NT2/D1 (cell line): ENCODE results near the gene TM4SF1.

Experiments
- DNase-seq: peaks from one replicate; pipeline ENCODE4 v3.0.0-alpha.2; 2011; ENCODE audit warnings: low read depth, low spot score
- H3K27me3 ChIP-seq: 2 replicates; pipeline ENCODE4 v1.6.0; 2011; ENCODE audit warnings: mild to moderate bottlenecking; ENCODE audit not compliant: insufficient read length, insufficient read depth
- H3K36me3 ChIP-seq: 2 replicates; pipeline ENCODE4 v1.6.1; 2011; ENCODE audit warnings: mild to moderate bottlenecking, low read length, mixed read lengths; ENCODE audit not compliant: insufficient read depth, insufficient read length
- H3K4me1 ChIP-seq: 2 replicates; pipeline ENCODE4 v1.5.1; 2011; ENCODE audit not compliant: insufficient read depth, insufficient read length
- H3K4me3 ChIP-seq: 2 replicates; pipeline ENCODE4 v1.5.1; 2011; ENCODE audit warnings: low read depth; ENCODE audit not compliant: insufficient read length
- H3K9ac ChIP-seq: 2 replicates; pipeline ENCODE4 v1.6.0; 2011; ENCODE audit warnings: low read depth; ENCODE audit not compliant: insufficient read length
- H3K9me3 ChIP-seq: 2 replicates; pipeline ENCODE4 v1.5.1; 2011; ENCODE audit warnings: mild to moderate bottlenecking, low read length; ENCODE audit not compliant: insufficient read depth
- SUZ12 ChIP-seq: IDR thresholded peaks from 2 replicates; pipeline ENCODE4 v1.6.1; 2011; ENCODE audit not compliant: insufficient read length, insufficient read depth; ENCODE audit errors: extremely low read depth
- YY1 ChIP-seq: IDR thresholded peaks from 2 replicates; pipeline ENCODE4 v1.6.1; 2011; ENCODE audit not compliant: insufficient read length, insufficient read depth
- ZNF274 ChIP-seq: IDR thresholded peaks from 2 replicates; pipeline ENCODE4 v1.6.1; 2011; ENCODE audit warnings: mild to moderate bottlenecking, low read depth, low read length

The TM4SF1 gene

DNA sequence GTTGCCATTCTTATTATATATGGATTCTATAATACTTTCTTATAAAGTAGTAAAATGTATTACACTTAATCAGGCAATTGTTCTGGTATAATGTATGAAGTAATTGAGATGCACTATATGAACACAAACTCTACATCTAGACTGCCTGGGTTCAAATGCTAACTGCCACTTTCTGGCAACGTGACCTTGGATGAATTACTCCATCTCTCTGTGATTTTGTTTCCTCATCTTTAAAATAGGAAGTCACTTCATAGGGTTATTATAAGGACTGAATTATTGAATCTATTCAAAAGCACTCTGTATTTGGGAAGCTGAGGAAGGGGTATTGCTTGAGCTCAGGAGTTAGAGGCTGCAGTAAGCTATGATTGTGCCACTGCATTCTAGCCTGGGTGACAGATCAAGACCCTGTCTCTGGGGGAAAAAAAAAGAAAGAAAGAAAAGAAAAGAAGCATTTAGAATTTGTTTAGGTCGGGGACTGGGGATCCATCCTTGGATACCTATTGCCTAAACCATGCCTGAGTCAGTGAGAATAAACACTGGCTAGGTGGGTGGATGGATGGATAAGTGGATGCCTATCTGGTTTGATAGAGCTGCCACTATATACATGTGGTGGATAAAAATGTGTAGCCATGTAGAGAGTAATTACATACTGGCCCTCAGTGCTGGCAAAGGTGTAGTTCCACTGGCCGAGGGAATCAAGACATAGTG lies 2.5 kb downstream of the TM4SF1 start:
- H3K36me3 ChIP-seq: no peaks in the 10 kb centered on the region
- H3K27me3 ChIP-seq: no peaks in the 10 kb centered on the region
- no peak for DNase-seq
- no peak for TF ChIP-seq ZNF274
- no peak overlapping the region for H3K9ac ChIP-seq
- H3K4me1 ChIP-seq: no peaks in the 10 kb centered on the region
- H3K9me3 ChIP-seq: no peaks in the 10 kb centered on the region
- H3K4me3 ChIP-seq: no peak overlapping the region

DNA sequence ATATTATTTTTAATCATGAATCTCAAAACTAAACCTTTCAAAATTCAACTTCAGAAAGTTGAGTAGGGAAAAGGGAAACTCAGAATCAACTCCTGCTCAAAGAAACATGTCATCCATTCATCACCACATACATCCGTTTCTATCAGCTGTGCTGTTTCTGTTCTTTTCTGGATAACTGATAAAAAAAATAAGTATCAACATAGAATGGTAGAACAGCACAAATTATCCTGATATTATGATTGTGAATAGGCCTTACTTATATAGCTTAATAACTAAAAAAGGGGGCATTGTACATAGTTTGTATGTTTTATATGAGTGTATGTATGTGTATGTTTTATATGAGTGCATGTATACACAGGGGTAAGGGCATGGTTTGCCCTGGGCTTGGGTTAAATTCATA lies 3.1 kb downstream of the TM4SF1 start:
- DNase-seq: no peak
- no peak overlapping the region for H3K4me3 ChIP-seq
- H3K27me3 ChIP-seq: no peaks in the 10 kb centered on the region
- no peak overlapping the region for H3K9ac ChIP-seq
- H3K4me1 ChIP-seq: no peaks in the 10 kb centered on the region
- no peak for TF ChIP-seq SUZ12
- TF ChIP-seq ZNF274: no peak
- no peak for TF ChIP-seq YY1
- H3K36me3 ChIP-seq: no peaks in the 10 kb centered on the region
- H3K9me3 ChIP-seq: no peaks in the 10 kb centered on the region

DNA sequence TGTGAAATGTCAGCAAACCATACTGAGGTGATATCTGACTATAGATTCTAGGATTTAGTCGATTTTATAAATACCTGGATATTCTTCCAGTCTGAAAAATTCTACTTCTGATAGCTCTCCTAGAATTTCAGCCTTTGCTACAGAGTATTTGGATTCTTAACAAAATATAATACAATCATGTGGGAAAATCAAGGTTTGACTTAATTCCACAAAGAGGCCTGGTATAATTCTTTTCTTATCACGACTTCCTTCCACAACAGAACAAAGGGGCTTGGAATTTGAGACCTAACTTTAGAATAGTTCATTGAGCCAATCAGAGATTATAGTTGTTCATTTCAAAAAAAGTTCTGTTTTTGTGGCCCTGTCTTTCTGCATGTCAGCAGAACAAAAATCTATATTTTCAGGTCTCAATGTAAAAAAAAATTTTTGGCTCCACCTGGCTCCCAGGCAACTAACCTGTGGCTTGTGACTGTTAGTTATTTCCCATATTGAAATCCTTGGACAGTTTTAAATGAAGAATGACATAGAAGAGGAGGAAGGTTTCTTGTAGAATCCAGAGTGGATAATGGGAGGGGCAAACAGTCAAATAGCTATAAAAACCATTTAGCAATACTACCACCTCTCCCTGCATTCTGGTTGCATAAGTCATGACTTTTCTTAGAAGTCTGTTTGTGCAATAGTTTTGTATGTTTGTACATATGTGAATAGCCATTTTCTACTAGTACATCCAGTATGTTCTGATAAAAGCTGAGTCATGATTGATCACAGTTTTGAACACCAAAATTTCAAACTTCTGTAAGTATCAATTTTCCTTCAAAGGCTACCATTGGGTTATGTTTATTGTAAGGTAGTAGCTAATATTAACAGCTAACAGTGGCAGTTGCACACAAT lies 4.0 kb downstream of the TM4SF1 start:
- no peak overlapping the region for H3K9ac ChIP-seq
- no peak for DNase-seq
- no peaks in the 10 kb centered on the region for H3K9me3 ChIP-seq
- H3K27me3 ChIP-seq: no peaks in the 10 kb centered on the region
- TF ChIP-seq YY1 (no peak), ZNF274 (no peak), SUZ12 (no peak)
- no peaks in the 10 kb centered on the region for H3K36me3 ChIP-seq
- no peak overlapping the region for H3K4me3 ChIP-seq
- H3K4me1 ChIP-seq: no peaks in the 10 kb centered on the region

DNA sequence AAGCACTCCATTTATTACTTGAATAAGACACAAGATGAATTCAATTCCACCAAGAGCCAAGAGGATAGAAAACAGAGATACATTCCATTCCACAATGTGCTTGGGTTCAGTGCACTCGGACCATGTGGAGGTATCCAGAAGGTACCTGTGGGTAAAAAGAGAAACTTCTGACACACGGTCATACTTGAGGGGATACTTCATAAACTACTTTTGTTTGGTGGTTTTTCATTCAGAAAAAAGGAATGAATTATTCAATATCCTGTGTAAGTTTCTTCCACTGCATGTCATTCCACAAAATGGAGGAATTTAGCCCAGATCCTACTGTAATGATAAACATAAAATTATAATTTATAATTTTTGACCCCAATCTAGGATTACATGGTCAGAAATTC lies 5.7 kb downstream of the TM4SF1 start:
- TF ChIP-seq YY1: no peak
- TF ChIP-seq ZNF274: no peak
- no peak for TF ChIP-seq SUZ12
- Histone ChIP-seq H3K36me3 (no peaks in the 10 kb centered on the region), H3K27me3 (no peaks in the 10 kb centered on the region), H3K4me3 (no peak overlapping the region), H3K9ac (no peak overlapping the region), H3K4me1 (no peaks in the 10 kb centered on the region), H3K9me3 (no peaks in the 10 kb centered on the region)
- DNase-seq: no peak

DNA sequence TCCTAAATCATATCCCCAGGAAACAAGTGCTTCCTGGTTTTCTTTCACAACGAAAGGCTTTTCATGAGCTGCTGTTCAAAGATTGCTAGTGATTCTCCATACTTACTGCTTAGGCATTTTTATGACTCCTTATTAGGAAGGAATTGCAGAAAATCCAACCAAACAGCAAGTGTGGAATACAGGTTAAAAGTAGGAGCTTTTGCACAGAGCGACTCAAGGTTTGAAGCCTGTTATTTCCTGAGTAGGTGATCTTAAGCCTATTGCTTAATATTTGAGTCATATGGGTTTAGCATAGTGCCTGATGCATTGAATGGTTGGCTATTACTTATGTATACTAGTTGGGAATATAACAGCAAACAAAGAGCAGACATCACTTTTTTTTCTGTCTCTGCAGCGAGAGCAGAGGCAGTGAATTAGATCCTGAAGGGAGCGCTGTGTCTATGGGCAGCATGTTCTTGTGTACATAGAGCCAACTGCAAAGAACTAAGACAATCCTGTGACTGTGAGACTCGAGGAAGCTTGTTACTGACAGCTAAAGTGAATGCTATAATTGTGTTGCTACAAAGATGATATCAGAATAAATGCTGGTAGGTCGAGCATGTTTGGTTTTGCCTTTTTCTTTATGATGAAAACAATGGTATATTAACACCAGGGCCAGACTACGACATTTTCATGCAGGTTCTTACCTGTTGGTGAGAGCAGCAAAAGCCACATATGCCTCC lies 6.3 kb downstream of the TM4SF1 start:
- TF ChIP-seq SUZ12 (no peak), ZNF274 (no peak), YY1 (no peak)
- no peak overlapping the region for H3K9ac ChIP-seq
- H3K4me1 ChIP-seq: no peaks in the 10 kb centered on the region
- DNase-seq: no peak
- no peaks in the 10 kb centered on the region for H3K9me3 ChIP-seq
- no peak overlapping the region for H3K4me3 ChIP-seq
- H3K27me3 ChIP-seq: no peaks in the 10 kb centered on the region
- H3K36me3 ChIP-seq: no peaks in the 10 kb centered on the region

DNA sequence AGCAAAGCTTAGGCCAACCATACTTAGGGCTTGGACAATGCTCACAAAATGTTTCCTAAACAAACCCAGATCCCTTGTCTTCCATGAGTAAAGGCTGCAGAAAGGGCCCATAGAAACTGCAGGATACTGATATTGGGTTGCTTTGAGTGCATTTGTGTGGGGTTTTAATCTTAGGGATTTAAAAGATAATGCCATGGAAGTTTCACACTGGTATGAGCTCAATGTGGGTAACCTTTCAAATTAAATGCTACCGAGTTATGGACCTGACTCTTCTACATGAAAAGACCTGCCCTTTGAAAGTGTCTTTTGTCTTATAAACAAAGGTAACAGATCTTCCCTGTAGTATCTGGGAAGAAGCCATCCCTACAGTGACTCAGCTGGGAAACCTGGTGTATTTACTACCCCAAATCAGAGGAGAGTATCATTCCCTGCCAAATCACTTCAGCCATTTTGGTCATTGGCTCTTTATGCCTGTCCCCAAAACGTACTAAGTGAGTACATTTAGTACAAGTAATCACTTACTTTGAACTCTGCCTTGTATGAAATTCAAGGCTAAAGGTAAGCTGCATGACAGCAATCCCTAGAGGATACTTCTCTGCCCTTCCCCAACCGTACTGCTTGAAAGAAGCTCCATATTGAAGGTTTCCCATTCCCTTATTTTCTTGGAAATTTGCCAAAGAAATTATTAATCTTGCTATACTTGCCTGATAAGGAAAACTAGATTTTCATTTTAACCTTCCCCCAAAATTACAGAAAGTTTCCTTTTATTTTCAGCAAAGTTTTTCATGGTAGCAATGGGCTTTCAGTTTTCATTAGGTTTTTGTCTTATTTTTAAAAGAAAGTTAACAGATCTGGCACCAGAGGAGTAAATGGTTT lies 7.2 kb downstream of the TM4SF1 start:
- H3K4me1 ChIP-seq: no peaks in the 10 kb centered on the region
- no peak overlapping the region for H3K4me3 ChIP-seq
- H3K9me3 ChIP-seq: no peaks in the 10 kb centered on the region
- TF ChIP-seq ZNF274: no peak
- no peak for TF ChIP-seq YY1
- H3K27me3 ChIP-seq: no peaks in the 10 kb centered on the region
- DNase-seq: peak; percentile 70
- H3K9ac ChIP-seq: no peak overlapping the region
- H3K36me3 ChIP-seq: no peaks in the 10 kb centered on the region
